HPDE6-E6E7 (cell line): ENCODE measurements around the gene LYZL1.
"Not testable (repeated sequence)": the region's sequence is repeated elsewhere in the genome, so short reads cannot be mapped to it uniquely, and the experiment has no call there.

Experiments used
- DNase-seq: peaks from one replicate; pipeline ENCODE4 v3.0.0; 2011; ENCODE audit warnings: missing footprints; ENCODE audit errors: extremely low spot score

Gene LYZL1

DNA sequence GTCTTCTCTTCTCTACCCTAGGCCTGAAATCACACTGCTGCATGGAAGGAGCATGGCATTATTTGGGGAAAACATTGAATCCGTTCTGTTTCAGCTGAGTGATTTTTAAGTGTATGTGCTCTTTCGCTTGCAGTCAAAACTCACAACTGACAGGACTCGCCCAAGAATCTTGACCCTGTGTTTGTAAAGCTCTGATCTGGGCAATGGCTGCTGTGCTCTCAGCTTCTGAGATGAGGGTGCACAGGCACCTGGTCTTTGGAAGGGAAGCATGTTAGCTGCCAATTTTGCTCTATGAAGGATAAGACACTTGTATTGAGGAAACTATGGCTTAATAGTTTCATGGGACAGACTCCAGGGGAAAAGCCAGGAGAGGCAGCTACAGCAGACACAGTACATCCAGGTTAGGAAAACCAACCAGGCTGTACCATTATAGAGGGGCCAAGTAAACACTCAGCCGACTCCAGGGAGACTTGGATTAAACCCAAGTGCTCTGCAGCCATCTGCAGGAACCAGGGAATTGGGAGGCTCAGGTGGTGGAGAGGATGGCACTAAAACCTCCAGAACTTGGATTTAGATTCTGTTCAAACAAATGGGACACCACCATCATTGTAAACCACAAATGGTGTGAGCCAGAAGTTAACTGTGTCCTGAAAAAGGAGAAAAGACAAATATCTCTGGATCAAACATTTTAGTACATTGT, 43.3 kb downstream of the LYZL1 start:
- DNase-seq = no peak

GRCh38 chr10:29332761-29333148, 43.9 kb downstream of the LYZL1 start:
- DNase-seq = no peak

DNA sequence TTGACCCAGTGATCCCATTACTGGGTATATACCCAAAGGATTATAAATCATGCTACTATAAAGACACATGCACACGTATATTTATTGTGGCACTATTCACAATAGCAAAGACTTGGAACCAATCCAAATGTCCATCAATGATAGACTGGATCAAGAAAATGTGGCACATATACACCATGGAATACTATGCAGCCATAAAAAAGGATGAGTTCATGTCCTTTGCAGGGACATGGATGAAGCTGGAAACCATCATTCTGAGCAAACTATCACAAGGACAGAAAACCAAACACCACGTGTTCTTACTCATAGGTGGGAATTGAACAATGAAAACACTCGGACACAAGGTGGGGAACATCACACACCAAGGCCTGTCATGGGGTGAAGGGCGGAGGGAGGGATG, 48.7 kb downstream of the LYZL1 start:
- not testable (repeated sequence) for DNase-seq

GRCh38 chr10:29343607-29344038, 54.8 kb downstream of the LYZL1 start:
- no peak for DNase-seq

DNA sequence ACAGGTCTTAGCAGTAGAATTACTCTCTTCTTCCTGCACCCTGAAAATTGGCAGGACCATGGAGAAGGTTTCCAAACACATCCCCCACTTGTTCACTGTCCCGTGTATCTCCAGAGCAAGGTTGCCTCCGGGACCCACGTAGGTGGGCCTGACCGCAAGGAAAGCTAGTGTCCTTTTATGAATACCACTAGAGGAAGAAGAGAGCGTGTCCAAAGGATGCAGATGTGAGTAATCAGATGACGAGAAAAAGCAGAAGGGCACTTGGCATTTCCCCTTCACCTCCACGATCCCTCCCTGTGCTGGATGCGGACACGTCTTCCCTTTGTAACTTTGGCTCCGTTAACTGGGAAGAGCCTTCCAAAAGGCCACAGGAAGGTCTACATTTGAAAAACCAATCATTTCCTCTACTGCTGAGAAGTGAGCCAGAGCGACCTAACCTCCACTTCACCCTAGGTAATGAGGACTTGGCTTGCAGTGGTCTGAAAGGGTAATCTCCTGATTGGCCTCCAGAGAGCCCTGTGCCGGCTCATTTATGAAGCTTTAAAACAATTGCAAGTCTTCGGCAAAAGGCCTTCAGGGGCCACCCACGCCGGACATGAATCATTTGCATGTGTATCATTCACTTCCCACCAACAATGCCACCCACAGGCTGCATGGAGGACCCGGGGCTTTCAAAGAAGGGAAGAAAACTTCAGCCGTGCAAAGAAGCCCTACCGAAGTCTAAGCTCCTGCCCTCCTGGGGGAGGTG, 55.4 kb downstream of the LYZL1 start:
- DNase-seq = no peak

DNA sequence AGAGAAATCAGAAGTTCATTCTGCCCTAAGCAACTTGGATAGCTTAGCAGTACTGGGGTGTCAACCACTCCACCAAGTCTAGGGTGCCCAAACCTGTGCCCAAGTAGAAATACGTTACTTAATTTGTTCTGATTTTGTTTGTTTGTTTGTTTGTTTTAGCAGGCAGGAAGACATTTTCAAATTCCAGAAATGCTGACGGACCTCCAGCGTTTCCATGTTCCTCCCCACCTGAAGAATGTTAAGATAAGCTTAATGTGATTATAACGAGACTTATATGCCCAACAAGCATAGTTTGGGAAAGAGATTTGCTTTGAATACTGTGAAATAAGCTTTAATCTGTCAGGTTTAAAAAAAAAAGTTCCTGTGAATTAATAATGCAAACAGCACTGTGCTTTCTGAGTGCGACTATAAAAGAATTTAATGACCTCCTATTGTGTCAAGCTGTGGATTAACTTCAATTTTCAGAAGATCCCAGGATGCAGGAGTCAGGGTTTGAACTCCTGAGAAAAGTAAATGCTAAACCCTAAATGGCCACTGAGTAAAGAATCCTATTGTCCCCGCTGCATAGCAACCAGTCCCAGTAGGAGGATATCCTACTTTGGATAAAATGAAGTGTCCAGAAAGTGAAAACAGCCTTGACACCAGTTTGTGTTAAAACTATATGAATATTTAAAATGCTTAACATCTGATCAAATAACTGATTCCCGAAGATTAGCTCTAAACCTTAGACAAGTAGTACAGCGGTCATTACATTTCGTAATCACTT, 56.5 kb downstream of the LYZL1 start:
- DNase-seq = no peak

DNA sequence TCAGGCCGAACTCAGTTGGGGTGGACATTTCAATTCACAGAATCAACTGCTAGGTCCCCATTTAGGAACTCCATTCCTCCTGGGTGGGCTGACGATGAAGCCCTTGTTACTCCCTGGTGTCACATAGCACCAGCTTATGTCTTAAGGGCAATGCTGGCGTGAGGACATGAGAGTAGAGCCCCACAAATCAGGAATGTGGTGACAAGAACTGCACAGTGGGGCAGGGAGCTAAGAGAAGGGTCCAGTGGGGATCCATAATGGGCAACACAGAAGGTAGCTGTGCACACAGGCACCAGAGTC, 57.0 kb downstream of the LYZL1 start:
- DNase-seq = no peak

DNA sequence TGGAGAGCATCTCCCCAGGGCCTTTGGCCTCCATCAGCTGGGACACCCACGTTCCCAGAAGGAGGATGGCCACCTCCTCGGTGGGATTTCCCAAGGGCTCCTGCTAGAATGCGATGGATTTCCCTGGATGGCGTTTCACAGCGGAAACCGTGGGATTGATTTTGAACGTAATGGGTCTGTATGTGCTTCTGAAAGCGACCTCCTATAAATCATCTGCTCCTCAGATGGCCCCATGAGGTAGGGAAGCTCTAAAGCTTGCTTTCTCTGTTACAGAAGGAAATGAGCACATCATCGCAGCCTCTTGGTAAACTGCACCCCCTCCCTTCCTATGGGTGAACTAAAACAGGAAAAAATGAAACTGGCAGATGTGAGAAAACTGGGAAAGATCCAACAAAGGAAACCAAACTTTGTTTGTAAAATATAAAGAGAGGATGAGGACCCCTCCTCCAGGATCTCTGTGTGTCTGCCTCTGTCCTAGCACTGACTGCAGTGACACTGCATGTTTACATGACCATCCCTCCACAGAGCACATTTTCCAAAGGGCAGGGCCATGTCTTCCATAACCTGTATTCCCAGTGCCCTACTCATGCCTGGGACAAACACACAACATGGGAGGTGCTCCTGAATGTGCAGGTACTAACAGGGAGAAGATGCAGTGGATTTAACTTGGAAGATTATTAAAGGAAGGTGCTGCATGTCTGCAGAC, 57.6 kb downstream of the LYZL1 start:
- DNase-seq = no peak

GRCh38 chr10:29348836-29349235, 60.0 kb downstream of the LYZL1 start:
- no peak for DNase-seq

GRCh38 chr10:29353305-29353704, 64.4 kb downstream of the LYZL1 start:
- DNase-seq = no peak

DNA sequence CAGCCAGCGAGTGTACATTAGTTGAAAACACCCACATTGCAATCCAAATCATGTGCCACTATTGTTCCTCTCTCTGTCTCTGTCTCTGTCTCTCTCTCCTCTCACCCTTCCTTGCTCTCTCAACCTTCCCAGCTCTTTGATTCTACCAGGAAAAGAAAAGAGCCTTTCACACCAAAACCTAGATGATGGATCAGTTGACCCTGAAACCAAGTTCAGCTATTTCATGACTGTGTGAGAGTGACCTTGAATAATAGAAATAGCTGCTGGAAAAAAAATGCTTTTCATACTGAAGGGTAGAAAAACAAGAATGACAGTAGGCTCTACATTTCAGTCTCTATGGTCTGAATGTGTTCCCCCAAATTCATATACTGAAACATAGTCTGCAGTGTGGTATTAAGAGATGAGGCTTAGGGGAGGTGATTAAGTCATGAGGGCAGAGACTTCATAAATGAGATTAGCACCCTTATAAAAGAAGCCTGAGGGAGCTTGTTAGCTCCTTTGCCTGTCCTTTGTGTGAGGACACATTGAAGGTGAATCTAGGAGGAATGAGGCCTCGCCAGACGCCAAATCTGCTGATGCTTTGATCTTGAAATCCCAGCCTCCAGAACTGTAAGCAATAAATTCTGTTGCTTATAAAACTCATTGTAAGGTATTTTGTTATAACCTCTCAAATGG, 65.2 kb downstream of the LYZL1 start:
- DNase-seq = no peak

DNA sequence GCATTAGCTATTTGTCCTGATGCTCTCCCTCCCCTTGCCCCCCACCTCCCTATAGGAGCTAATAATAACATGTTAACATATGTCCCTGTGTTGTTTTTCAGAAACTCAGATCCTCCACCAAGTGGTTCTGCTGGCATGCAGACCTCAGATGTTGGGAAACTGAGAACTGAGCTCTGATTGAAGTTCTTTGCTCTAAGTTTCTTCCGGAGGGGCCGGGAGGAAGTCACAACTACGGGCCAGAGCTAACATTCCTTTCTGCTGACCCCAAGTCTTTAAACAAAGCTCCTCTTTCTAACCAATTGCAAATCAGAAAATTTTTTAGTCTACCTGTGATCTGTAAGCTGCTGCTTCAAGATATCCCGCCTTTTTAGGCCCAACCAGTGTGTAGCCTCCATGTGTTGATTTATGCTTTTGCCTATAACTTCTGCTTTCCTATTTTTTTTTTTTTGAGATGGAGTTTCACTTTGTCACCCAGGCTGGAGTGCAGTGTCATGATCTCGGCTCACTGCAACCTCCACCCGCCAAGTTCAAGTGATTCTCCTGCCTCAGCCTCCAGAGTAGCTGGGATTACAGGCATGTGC, 66.6 kb downstream of the LYZL1 start:
- no peak for DNase-seq

DNA sequence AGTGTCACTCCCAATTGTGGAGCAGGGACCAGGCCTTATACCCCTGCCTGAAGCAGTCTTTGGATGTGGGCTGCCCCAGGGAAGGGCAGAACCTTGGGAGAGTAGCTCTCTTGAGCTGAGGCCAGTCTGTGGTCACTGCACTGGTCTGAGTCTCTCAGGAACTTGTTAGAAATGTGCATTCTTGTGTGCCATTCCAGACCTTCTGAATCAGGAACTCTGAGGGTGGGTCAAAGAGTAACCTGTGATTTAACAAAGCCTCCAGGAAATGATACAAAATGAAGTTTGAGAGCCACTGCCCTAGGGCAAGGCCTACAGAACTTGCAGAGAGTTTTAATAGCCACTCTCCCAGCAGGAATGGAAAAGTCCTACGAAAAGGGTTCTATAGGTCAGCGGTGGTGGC, 68.1 kb downstream of the LYZL1 start:
- no peak for DNase-seq

DNA sequence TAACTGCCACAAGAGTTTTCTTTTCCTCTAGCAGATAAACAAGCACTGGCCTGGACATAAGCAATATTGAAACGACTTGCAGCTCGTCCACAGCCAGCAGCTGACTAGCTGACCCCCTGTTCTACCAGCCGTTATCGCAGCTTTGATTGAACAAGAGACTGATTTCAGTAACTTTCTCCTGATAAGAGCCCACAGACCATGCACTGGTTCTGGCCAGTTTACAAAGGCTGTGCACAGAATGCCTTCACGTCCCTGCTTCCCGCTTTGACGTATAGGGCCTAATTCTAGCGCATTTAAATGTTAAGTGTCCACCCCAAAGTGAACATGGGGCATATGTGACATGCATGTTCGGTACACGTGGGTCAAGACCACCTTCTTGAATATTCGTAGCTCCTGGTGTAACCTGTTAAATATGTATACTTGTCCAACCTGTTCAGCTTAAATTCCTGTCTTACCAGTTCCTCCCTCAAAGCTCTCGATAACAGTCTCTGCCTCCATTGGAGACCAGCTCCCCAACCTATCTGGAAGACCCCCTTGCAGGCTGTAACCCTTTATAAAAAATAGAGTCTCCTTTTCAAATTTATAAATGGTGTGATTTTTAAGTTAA, 69.2 kb downstream of the LYZL1 start:
- no peak for DNase-seq

- DNase-seq = not testable (repeated sequence)
These were observed 71.5 kb downstream of the LYZL1 start for GRCh38 chr10:29360215-29360853.
